ENCODE data around the gene NAB2. TPM values are rescaled to one million over a fixed set of nuclear protein-coding genes. Genes with fewer than 3 reads are reported as not detected.

NAB2 gene
- total RNA-seq, 4 donors from 2014 or later: 11.8 to 48.0 (median 16.1) TPM

DNA sequence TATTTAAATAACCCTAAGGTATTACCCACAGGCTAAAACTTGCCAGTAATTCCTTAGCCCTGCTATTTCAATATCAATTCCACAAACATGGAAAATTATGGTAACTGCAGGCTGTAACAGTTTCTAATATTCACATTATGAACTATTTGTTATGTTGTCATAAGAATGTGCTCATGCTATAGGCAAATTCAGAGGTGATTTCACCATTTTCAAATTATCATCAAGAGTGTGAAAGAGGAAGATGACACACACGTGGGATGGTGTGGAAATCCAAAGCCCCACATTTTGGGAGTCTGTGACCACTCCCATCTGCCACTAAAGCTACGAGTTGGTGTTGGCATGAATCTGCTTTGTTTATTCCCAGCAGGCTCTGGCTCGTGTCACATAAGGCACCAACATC is 33.1 kb upstream of the NAB2 start:
- peaks cover 9 to 10% of the 10 kb centered on the region in 2 donors for H3K36me3 ChIP-seq
- no peak overlapping the region for H3K4me3 ChIP-seq (replicated peaks in 1 of 3)
- intact Hi-C loops (cut with DNase I): no loop called here
- DNase-seq: no peak
- H3K4me1 ChIP-seq: no peaks in the 10 kb centered on the region
- no peaks in the 10 kb centered on the region for H3K9me3 ChIP-seq
- TF ChIP-seq POLR2A (IDR thresholded peaks at IDR 0.05): no peak
- TF ChIP-seq, protein P1, sequence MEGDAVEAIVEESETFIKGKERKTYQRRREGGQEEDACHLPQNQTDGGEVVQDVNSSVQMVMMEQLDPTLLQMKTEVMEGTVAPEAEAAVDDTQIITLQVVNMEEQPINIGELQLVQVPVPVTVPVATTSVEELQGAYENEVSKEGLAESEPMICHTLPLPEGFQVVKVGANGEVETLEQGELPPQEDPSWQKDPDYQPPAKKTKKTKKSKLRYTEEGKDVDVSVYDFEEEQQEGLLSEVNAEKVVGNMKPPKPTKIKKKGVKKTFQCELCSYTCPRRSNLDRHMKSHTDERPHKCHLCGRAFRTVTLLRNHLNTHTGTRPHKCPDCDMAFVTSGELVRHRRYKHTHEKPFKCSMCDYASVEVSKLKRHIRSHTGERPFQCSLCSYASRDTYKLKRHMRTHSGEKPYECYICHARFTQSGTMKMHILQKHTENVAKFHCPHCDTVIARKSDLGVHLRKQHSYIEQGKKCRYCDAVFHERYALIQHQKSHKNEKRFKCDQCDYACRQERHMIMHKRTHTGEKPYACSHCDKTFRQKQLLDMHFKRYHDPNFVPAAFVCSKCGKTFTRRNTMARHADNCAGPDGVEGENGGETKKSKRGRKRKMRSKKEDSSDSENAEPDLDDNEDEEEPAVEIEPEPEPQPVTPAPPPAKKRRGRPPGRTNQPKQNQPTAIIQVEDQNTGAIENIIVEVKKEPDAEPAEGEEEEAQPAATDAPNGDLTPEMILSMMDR (IDR thresholded peaks at IDR 0.05): no peak
- 73 to 75% methylated on average over 3 of the region's 3 CpGs for WGBS, 2 donors
- H3K27ac ChIP-seq: no peak overlapping the region
- H3K27me3 ChIP-seq: no peaks in the 10 kb centered on the region

DNA sequence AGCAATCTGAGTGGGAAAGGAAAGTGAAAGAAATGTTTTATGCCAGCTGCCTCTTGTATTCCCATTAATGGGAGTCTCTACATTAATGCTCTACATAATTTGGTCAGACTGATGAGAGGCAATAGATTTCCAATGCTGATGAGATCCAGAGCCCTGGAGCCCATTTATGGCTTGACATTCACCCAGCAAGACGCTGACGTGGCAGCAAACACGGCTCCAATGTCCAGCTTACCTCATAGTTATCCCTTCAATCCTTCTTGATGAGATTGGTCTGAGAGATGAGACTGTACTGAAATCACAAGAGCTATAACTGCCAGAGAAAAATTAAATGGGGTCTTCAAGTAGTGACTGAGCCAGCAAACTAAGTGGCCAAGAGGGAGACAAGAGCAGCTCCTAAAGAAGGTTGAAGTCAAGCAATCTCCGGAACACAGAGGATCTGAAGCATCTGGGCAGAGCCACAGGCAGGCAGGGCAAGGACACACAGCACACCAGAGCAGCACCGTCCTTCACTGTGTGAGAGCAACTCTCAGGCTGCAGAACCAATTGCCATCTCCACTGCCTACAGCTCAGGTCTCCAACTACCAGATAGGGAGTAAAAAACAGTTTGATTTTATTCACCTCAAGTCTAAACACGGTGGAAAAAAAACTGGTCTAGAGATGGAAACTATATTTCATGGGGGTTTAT is 31.7 kb upstream of the NAB2 start:
- WGBS, 2 donors: 82 to 94% methylated on average over 6 of the region's 6 CpGs
- intact Hi-C loops (cut with DNase I): no loop called here

DNA sequence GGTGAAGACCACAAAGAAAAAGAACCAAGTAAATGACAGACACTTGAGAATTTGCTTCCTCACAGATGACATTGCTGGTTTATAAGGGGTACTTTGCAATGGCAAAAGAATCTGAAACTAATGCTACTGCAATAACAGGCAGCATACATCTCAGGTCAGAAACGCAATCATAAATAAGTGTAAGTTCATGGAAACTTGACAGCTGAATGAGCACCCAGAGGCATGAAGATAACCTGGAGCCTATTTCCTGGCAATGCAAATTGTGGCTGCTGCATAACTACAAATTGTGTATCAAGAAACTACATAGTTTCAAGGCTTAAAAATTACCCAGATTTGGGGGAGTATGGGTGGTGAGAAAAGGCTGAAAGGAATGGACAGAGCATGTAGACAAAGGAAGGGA is 30.5 kb upstream of the NAB2 start:
- Histone ChIP-seq H3K9me3 (no peaks in the 10 kb centered on the region), H3K4me3 (replicated peaks in 1 of 3) (no peak overlapping the region), H3K36me3 (peaks cover 9 to 10% of the 10 kb centered on the region in 2 donors), H3K4me1 (no peaks in the 10 kb centered on the region), H3K27ac (no peak overlapping the region), H3K27me3 (no peaks in the 10 kb centered on the region)
- TF ChIP-seq, protein P1 (IDR thresholded peaks at IDR 0.05): no peak
- no peak for TF ChIP-seq POLR2A (IDR thresholded peaks at IDR 0.05)
- DNase-seq: no peak
- 94 to 97% methylated on average over 1 of the region's 1 CpG for WGBS, 2 donors
- intact Hi-C loops (cut with DNase I): no loop called here

More for the DNA sequence above, 31.7 kb upstream of the NAB2 start:
- no peaks in the 10 kb centered on the region for H3K27me3 ChIP-seq
- TF ChIP-seq, protein P1 (IDR thresholded peaks at IDR 0.05): no peak
- no peak for TF ChIP-seq POLR2A (IDR thresholded peaks at IDR 0.05)
- no peak overlapping the region for H3K4me3 ChIP-seq (replicated peaks in 1 of 3)
- H3K4me1 ChIP-seq: no peaks in the 10 kb centered on the region
- H3K36me3 ChIP-seq: peaks cover 9 to 10% of the 10 kb centered on the region in 2 donors
- H3K27ac ChIP-seq: peak overlapping the region in 1 of 3 donors; percentile 21
- DNase-seq: no peak
- no peaks in the 10 kb centered on the region for H3K9me3 ChIP-seq

DNA sequence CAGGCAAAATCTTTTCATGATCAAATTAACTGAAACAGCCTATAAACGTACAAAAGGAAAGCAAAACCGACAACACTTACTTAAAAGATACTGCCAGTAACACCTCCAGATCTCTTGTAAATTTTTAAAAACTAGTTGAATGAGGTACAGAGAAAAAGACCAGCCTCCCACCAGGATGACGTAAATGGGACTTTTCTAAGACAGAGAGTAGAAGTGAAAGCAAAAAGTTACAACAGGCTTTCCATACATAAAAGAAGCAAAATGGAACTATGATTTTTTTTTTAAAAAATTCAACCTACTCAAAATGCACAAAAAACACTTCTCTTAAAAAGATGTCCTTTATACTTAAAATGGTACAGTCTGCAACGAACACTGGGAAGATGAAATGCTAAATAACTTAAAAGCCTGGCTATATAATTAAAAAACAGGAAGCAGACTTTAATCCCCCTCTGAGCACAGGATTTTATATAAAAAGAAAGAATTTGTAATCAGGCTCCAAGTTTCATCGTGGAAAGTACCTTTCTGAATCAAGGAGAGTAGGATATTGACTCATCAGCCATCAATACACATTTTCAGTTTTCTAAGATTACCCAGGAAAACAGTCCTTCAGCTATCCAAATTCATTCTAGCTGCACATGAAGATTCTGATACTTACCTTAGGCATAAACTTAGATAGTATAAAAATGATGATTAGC is 24.8 kb upstream of the NAB2 start:
- Histone ChIP-seq H3K27ac (no peak overlapping the region), H3K36me3 (peaks cover 0 to 6% of the 10 kb centered on the region in 2 donors), H3K4me3 (replicated peaks in 1 of 3) (no peak overlapping the region), H3K9me3 (no peaks in the 10 kb centered on the region), H3K4me1 (no peaks in the 10 kb centered on the region), H3K27me3 (no peaks in the 10 kb centered on the region)
- no peak for DNase-seq
- WGBS, 2 donors: 71 to 84% methylated on average over 5 of the region's 5 CpGs
- intact Hi-C loops (cut with DNase I): no loop called here
- no peak for TF ChIP-seq POLR2A (IDR thresholded peaks at IDR 0.05)
- TF ChIP-seq, protein P1 (IDR thresholded peaks at IDR 0.05): no peak

DNA sequence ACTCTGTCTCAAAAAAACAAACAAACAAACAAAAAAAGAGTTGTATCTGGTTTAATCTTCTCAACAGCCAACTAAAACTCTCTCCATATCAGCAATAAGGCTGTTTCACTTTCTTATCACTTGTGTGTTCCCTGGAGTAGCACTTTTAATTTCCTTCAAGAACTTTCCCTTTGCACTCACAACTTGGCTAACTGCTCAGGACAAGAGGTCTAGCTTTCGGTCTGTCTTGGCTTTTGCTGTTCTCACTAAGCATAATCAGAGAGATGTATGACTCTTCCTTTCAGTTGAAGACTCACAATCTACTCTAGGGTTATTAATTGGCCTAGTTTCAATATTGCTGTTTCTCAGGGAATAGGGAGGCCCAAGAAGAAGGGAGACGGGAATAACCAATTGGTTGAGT is 22.7 kb upstream of the NAB2 start:
- Histone ChIP-seq H3K9me3 (no peaks in the 10 kb centered on the region), H3K27ac (no peak overlapping the region), H3K4me1 (peaks cover 0 to 4% of the 10 kb centered on the region in 2 donors), H3K4me3 (replicated peaks in 1 of 3) (no peak overlapping the region), H3K36me3 (no peaks in the 10 kb centered on the region), H3K27me3 (no peaks in the 10 kb centered on the region)
- no peak for DNase-seq
- intact Hi-C loops (cut with DNase I): loop anchor here (5.0 kb wide), 1 partner anchor 46 kb away; the partner anchor contains the start of gene STAT6
- WGBS, 2 donors: 85 to 91% methylated on average over 2 of the region's 2 CpGs
- TF ChIP-seq, protein P1 (IDR thresholded peaks at IDR 0.05): no peak
- TF ChIP-seq POLR2A (IDR thresholded peaks at IDR 0.05): no peak

Data from thyroid gland (tissue), 4 donors.